Measurements from ENCODE around the gene TNNC1. TPM values are rescaled to one million over a fixed set of nuclear protein-coding genes. Genes with fewer than 3 reads are reported as not detected.

The TNNC1 gene
- total RNA-seq, 3 donors from 2014 or later: 3.7 to 4.2 TPM; not detected in 1

GRCh38 chr3:52402101-52402521, 51.7 kb downstream of the TNNC1 start:
- peaks cover 7% of the 10 kb centered on the region for H3K36me3 ChIP-seq
- DNase-seq (ENCODE audit: low spot score in 2 of 2): no peak

GRCh38 chr3:52401551-52401950, 52.3 kb downstream of the TNNC1 start:
- no peaks in the 10 kb centered on the region for H3K27me3 ChIP-seq
- intact Hi-C loops (cut with DNase I; ENCODE audit: low total_unique reads): no loop called here
- H3K4me3 ChIP-seq: no peak overlapping the region
- peaks cover 7% of the 10 kb centered on the region for H3K36me3 ChIP-seq
- DNase-seq (ENCODE audit: low spot score in 2 of 2): no peak
- H3K27ac ChIP-seq: no peak overlapping the region
- no peaks in the 10 kb centered on the region for H3K9me3 ChIP-seq
- no peak for TF ChIP-seq POLR2AphosphoS5 (IDR thresholded peaks at IDR 0.05)
- no peak for TF ChIP-seq POLR2A (IDR thresholded peaks at IDR 0.05)
- TF ChIP-seq CTCF (IDR thresholded peaks at IDR 0.05): no peak
- no peaks in the 10 kb centered on the region for H3K4me1 ChIP-seq

More at GRCh38 chr3:52402101-52402521, 51.7 kb downstream of the TNNC1 start:
- TF ChIP-seq POLR2AphosphoS5 (IDR thresholded peaks at IDR 0.05) (no peak), CTCF (IDR thresholded peaks at IDR 0.05) (no peak), POLR2A (IDR thresholded peaks at IDR 0.05) (no peak)
- intact Hi-C loops (cut with DNase I; ENCODE audit: low total_unique reads): no loop called here
- no peak overlapping the region for H3K27ac ChIP-seq
- H3K4me1 ChIP-seq: no peaks in the 10 kb centered on the region
- no peaks in the 10 kb centered on the region for H3K9me3 ChIP-seq
- no peaks in the 10 kb centered on the region for H3K27me3 ChIP-seq
- H3K4me3 ChIP-seq: no peak overlapping the region

Other genes with a start within 250 kb of the TNNC1 start
- under 1 TPM in 1 of 3 donors, not detected in 2; 0.29 TPM for gene TLR9, start 228.4 kb downstream of the TNNC1 start, total RNA-seq
- gene TWF2, start 214.9 kb downstream of the TNNC1 start, total RNA-seq: 10 to 100 TPM; 52.7 to 84.5 (median 65.2) TPM
- gene PPM1M, start 208.3 kb downstream of the TNNC1 start, total RNA-seq: 10 to 100 TPM; 15.4 to 31.2 (median 20.2) TPM
- gene WDR82, start 175.4 kb downstream of the TNNC1 start, total RNA-seq: 10 to 100 TPM; 49.6 to 53.1 (median 52.1) TPM
- gene GLYCTK, start 166.2 kb downstream of the TNNC1 start, total RNA-seq: 10 to 100 TPM in 1 of 3 donors, 1 to 10 TPM in 2; 7.3 to 17.8 (median 9.5) TPM
- gene DNAH1, start 137.7 kb downstream of the TNNC1 start, total RNA-seq: 10 to 100 TPM in 2 of 3 donors, 1 to 10 TPM in 1; 7.5 to 11.5 (median 10.8) TPM
- 10 to 100 TPM; 51.8 to 78.1 (median 65.5) TPM for gene BAP1, start 44.0 kb downstream of the TNNC1 start, total RNA-seq
- 10 to 100 TPM; 11.8 to 18.1 (median 12.4) TPM for gene PHF7, start 43.4 kb downstream of the TNNC1 start, total RNA-seq
- 100 to 1,000 TPM in 1 of 3 donors, 10 to 100 TPM in 2; 12.3 to 255 (median 70.1) TPM for gene SEMA3G, start 8.9 kb downstream of the TNNC1 start, total RNA-seq
- 100 to 1,000 TPM in 2 of 3 donors, 10 to 100 TPM in 1; 67.7 to 119 (median 108) TPM for gene NISCH, start 1.6 kb upstream of the TNNC1 start, total RNA-seq
- gene STAB1, start 41.3 kb upstream of the TNNC1 start, total RNA-seq: 100 to 1,000 TPM in 1 of 3 donors, 10 to 100 TPM in 2; 47.7 to 149 (median 55.4) TPM
- 10 to 100 TPM; 26.5 to 35.7 (median 28.6) TPM for gene NT5DC2, start 79.8 kb upstream of the TNNC1 start, total RNA-seq
- 10 to 100 TPM in 1 of 3 donors, 1 to 10 TPM in 2; 1.3 to 14.1 (median 1.8) TPM for gene UQCC5, start 82.6 kb upstream of the TNNC1 start, total RNA-seq
- 10 to 100 TPM; 81.0 to 98.7 (median 98.6) TPM for gene PBRM1, start 231.9 kb upstream of the TNNC1 start, total RNA-seq
- 100 to 1,000 TPM in 2 of 3 donors, 10 to 100 TPM in 1; 57.3 to 137 (median 126) TPM for gene GNL3, start 232.0 kb upstream of the TNNC1 start, total RNA-seq

Measured in breast epithelium (tissue), 4 donors.